H9 (cell line): Measurements from ENCODE around the gene EDAR. TPM values are rescaled to one million over a fixed set of nuclear protein-coding genes. Genes with fewer than 3 reads are reported as not detected.

Experiments
- DNase-seq: peaks from one replicate; pipeline ENCODE4 v3.0.0-alpha.2; 2017
- H2AFZ ChIP-seq: one replicate; pipeline ENCODE4 v1.6.1; 2013; ENCODE audit warnings: mild to moderate bottlenecking, low read length, control low read depth, moderate library complexity
- H2AK5ac ChIP-seq: 2 replicates; pipeline ENCODE4 v1.6.1; 2013; ENCODE audit warnings: low read length, control low read depth, mixed read lengths; ENCODE audit not compliant: insufficient read length
- H2BK120ac ChIP-seq: one replicate; pipeline ENCODE4 v1.6.1; 2013; ENCODE audit warnings: low read depth, mild to moderate bottlenecking, low read length, control low read depth, inconsistent platforms; ENCODE audit not compliant: poor library complexity, severe bottlenecking
- H2BK12ac ChIP-seq: 2 replicates; pipeline ENCODE4 v1.6.1; 2013; ENCODE audit warnings: low read length, control low read depth, mixed read lengths, low read depth; ENCODE audit not compliant: insufficient read length
- H2BK15ac ChIP-seq: 2 replicates; pipeline ENCODE4 v1.6.1; 2013; ENCODE audit warnings: low read depth, low read length, control low read depth
- H2BK20ac ChIP-seq: one replicate; pipeline ENCODE4 v1.6.1; 2013; ENCODE audit warnings: low read depth, mild to moderate bottlenecking, low read length, control low read depth, inconsistent platforms; ENCODE audit not compliant: poor library complexity, severe bottlenecking
- H2BK5ac ChIP-seq: 2 replicates; pipeline ENCODE4 v1.6.1; 2013; ENCODE audit warnings: low read length, control low read depth, mixed read lengths; ENCODE audit not compliant: insufficient read length
- H3K14ac ChIP-seq: 2 replicates; pipeline ENCODE4 v1.6.1; 2013; ENCODE audit warnings: low read length, control low read depth; ENCODE audit not compliant: insufficient read depth
- H3K18ac ChIP-seq: 2 replicates; pipeline ENCODE4 v1.6.1; 2013; ENCODE audit warnings: low read depth, mild to moderate bottlenecking, mixed read lengths, low read length, control low read depth; ENCODE audit not compliant: insufficient read length
- H3K23ac ChIP-seq: 2 replicates; pipeline ENCODE4 v1.6.1; 2013; ENCODE audit warnings: low read length, control low read depth, mixed read lengths, low read depth; ENCODE audit not compliant: insufficient read length
- H3K23me2 ChIP-seq: 2 replicates; pipeline ENCODE4 v1.6.1; 2013; ENCODE audit warnings: low read depth, mild to moderate bottlenecking, mixed read lengths, low read length, control low read depth; ENCODE audit not compliant: insufficient read length, poor library complexity, severe bottlenecking
- H3K27ac ChIP-seq: 2 replicates; pipeline ENCODE4 v1.5.1; 2013; ENCODE audit warnings: low read length, control low read depth, mixed read lengths, low read depth; ENCODE audit not compliant: insufficient read length
- H3K27me3 ChIP-seq: 2 replicates; pipeline ENCODE4 v1.6.1; 2013; ENCODE audit warnings: low read length, control low read depth, inconsistent platforms; ENCODE audit not compliant: insufficient read depth
- H3K4ac ChIP-seq: 2 replicates; pipeline ENCODE4 v1.6.1; 2013; ENCODE audit warnings: low read depth, mild to moderate bottlenecking, control low read depth, inconsistent platforms, low read length, moderate library complexity
- H3K4me1 ChIP-seq: 2 replicates; pipeline ENCODE4 v1.6.1; 2013; ENCODE audit warnings: low read length, control low read depth, inconsistent platforms; ENCODE audit not compliant: insufficient read depth
- H3K4me2 ChIP-seq: 2 replicates; pipeline ENCODE4 v1.6.1; 2013; ENCODE audit warnings: low read length, control low read depth, mixed read lengths; ENCODE audit not compliant: insufficient read length, insufficient read depth
- H3K56ac ChIP-seq: 2 replicates; pipeline ENCODE4 v1.6.1; 2013; ENCODE audit warnings: low read depth, mild to moderate bottlenecking, mixed read lengths, low read length, control low read depth; ENCODE audit not compliant: insufficient read length
- H3K79me1 ChIP-seq: 2 replicates; pipeline ENCODE4 v1.6.1; 2013; ENCODE audit warnings: low read depth, mild to moderate bottlenecking, moderate library complexity, low read length, control low read depth, inconsistent platforms; ENCODE audit not compliant: insufficient read depth, poor library complexity, severe bottlenecking
- H3K79me2 ChIP-seq: 2 replicates; pipeline ENCODE4 v1.6.1; 2013; ENCODE audit warnings: low read length, control low read depth, inconsistent platforms; ENCODE audit not compliant: insufficient read depth
- H3K9ac ChIP-seq: 2 replicates; pipeline ENCODE4 v1.6.1; 2013; ENCODE audit warnings: low read length, control low read depth, mixed read lengths; ENCODE audit not compliant: insufficient read length; ENCODE audit errors: extremely low read depth
- H3K9me3 ChIP-seq: one replicate; pipeline ENCODE4 v1.6.1; 2013; ENCODE audit warnings: low read depth, low read length, inconsistent platforms; ENCODE audit not compliant: control insufficient read depth
- H3T11ph ChIP-seq: one replicate; pipeline ENCODE4 v1.6.1; 2013; ENCODE audit warnings: mild to moderate bottlenecking, low read length, control low read depth, inconsistent platforms
- H4K20me1 ChIP-seq: one replicate; pipeline ENCODE4 v1.6.1; 2013; ENCODE audit not compliant: control insufficient read depth, insufficient read length, insufficient read depth
- H4K5ac ChIP-seq: 2 replicates; pipeline ENCODE4 v1.6.1; 2013; ENCODE audit warnings: low read depth, mild to moderate bottlenecking, mixed read lengths, low read length, control low read depth; ENCODE audit not compliant: insufficient read length
- H4K8ac ChIP-seq: replicated peaks from 2 replicates; pipeline ENCODE4 v1.6.1; 2013; ENCODE audit warnings: low read length, control low read depth, mixed read lengths, low read depth; ENCODE audit not compliant: insufficient read length
- H4K91ac ChIP-seq: 2 replicates; pipeline ENCODE4 v1.6.1; 2013; ENCODE audit warnings: low read depth, mild to moderate bottlenecking, moderate library complexity, mixed read lengths, low read length, control low read depth; ENCODE audit not compliant: insufficient read length
- H3K27ac Mint-ChIP-seq, 3 experiments: 2 replicates in 2 of 3; 3 replicates in 1 of 3; pipeline ENCODE4 v1.8.0; 2020 to 2021; ENCODE audit warnings: mixed read lengths in 3 of 3, mild to moderate bottlenecking in 1 of 3, moderate library complexity in 1 of 3
- H3K27me3 Mint-ChIP-seq: 2 replicates; pipeline ENCODE4 v1.8.0; 2021; ENCODE audit warnings: low read depth, mild to moderate bottlenecking, moderate library complexity, mixed read lengths
- H3K36me3 Mint-ChIP-seq, 3 experiments: 2 replicates in 2 of 3; 3 replicates in 1 of 3; pipeline ENCODE4 v1.8.0; 2020 to 2021; ENCODE audit warnings: low read depth in 3 of 3, mixed read lengths in 3 of 3; ENCODE audit not compliant: insufficient read depth in 1 of 3
- H3K4me1 Mint-ChIP-seq, 2 experiments: 2 replicates each; pipeline ENCODE4 v1.8.0; 2020; ENCODE audit warnings: mixed read lengths in 2 of 2
- H3K4me3 Mint-ChIP-seq, 2 experiments: 2 replicates in 1 of 2; 3 replicates in 1 of 2; pipeline ENCODE4 v1.8.0; 2020 to 2021; ENCODE audit warnings: mild to moderate bottlenecking in 2 of 2, mixed read lengths in 2 of 2, moderate library complexity in 1 of 2
- H3K9me3 Mint-ChIP-seq, 2 experiments: 2 replicates in 1 of 2; 3 replicates in 1 of 2; pipeline ENCODE4 v1.8.0; 2020; ENCODE audit warnings: mild to moderate bottlenecking in 2 of 2, mixed read lengths in 2 of 2, moderate library complexity in 1 of 2
- WGBS: extraction: QIAGEN DNeasy Blood & Tissue Kit; methylation state at CpG from one replicate; pipeline ENCODE4 v1.1.7; 2013; ENCODE audit warnings: missing lambda C conversion rate, low lambda C conversion rate, mixed read lengths; ENCODE audit not compliant: insufficient read length; ENCODE audit errors: extremely low coverage; 5-methylcytosine and 5-hydroxymethylcytosine counted together
- total RNA-seq: library from RNA; stranded (reverse); gene quantifications from 2 replicates; pipeline ENCODE4 v1.2.1, GENCODE V29; 2021
- TF ChIP-seq, protein P1 (sequence below): fragments of 200-600 bp; sonication (generic); conservative IDR thresholded peaks from 3 replicates; pipeline ENCODE4 v1.8.0; 2021; ENCODE audit warnings: antibody characterized with exemption, mild to moderate bottlenecking

EDAR gene
- total RNA-seq, 1 experiment from 2014 or later = not detected

GRCh38 chr2:108919571-108920373 is 69.2 kb downstream of the EDAR start:
- Histone ChIP-seq H2AFZ (no peak overlapping the region), H3T11ph (no peak overlapping the region), H2BK20ac (no peak overlapping the region), H3K79me2 (no peaks in the 10 kb centered on the region), H3K9ac (no peak overlapping the region), H3K23ac (no peak overlapping the region), H3K27ac (no peak overlapping the region), H3K79me1 (no peaks in the 10 kb centered on the region), H4K5ac (no peak overlapping the region), H3K9me3 (no peaks in the 10 kb centered on the region), H3K56ac (no peak overlapping the region), H3K23me2 (no peaks in the 10 kb centered on the region), H2BK12ac (no peak overlapping the region), H2BK15ac (no peak overlapping the region), H2BK120ac (no peak overlapping the region), H4K20me1 (no peaks in the 10 kb centered on the region), H3K27me3 (no peaks in the 10 kb centered on the region), H3K4ac (no peak overlapping the region), H4K91ac (no peak overlapping the region), H3K4me2 (no peak overlapping the region), H4K8ac (no peak overlapping the region), H3K4me1 (no peaks in the 10 kb centered on the region), H3K18ac (peak overlapping the region; percentile 30), H3K14ac (peak overlapping the region; percentile 75), H2BK5ac (no peak overlapping the region), H2AK5ac (no peak overlapping the region)
- Mint-ChIP-seq H3K4me3 (no peak overlapping the region), H3K36me3 (no peaks in the 10 kb centered on the region), H3K9me3 (no peaks in the 10 kb centered on the region), H3K27me3 (peaks cover 2% of the 10 kb centered on the region; the same call in 1 of the 2 replicates), H3K27ac (no peak overlapping the region; a peak in 1 of 7 replicates), H3K4me1 (peaks cover 7 to 25% of the 10 kb centered on the region in 2 experiments; a peak in 3 of 4 replicates)
- TF ChIP-seq, protein P1, sequence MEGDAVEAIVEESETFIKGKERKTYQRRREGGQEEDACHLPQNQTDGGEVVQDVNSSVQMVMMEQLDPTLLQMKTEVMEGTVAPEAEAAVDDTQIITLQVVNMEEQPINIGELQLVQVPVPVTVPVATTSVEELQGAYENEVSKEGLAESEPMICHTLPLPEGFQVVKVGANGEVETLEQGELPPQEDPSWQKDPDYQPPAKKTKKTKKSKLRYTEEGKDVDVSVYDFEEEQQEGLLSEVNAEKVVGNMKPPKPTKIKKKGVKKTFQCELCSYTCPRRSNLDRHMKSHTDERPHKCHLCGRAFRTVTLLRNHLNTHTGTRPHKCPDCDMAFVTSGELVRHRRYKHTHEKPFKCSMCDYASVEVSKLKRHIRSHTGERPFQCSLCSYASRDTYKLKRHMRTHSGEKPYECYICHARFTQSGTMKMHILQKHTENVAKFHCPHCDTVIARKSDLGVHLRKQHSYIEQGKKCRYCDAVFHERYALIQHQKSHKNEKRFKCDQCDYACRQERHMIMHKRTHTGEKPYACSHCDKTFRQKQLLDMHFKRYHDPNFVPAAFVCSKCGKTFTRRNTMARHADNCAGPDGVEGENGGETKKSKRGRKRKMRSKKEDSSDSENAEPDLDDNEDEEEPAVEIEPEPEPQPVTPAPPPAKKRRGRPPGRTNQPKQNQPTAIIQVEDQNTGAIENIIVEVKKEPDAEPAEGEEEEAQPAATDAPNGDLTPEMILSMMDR = no peak
- no CpG with 5 or more reads among the region's 19 CpGs for WGBS
- no peak for DNase-seq
